Heart right ventricle (tissue), 16 donors: ENCODE measurements around the gene ASB2. TPM values are rescaled to one million over a fixed set of nuclear protein-coding genes. Genes with fewer than 3 reads are reported as not detected.

Experiments
- ATAC-seq, 8 donors: fragments of 200-7000 bp; cut with Tn5 transposase; one replicate each; pipeline ENCODE4 v1.9.1; 2020; ENCODE audit warnings: mild to moderate bottlenecking in 8 of 8, moderate library complexity in 8 of 8, moderate number of reproducible peaks in 1 of 8
- DNase-seq, 2 donors: peaks; one replicate each; pipeline ENCODE4 v3.0.0-alpha.2; 2020
- H3K27ac ChIP-seq, 10 donors: fragments of 200-600 bp; sonication (generic) in 2 of 10; one replicate each; pipeline versions ENCODE4 v1.5.0 to v1.8.0; 2020 to 2022; ENCODE audit warnings: mild to moderate bottlenecking in 3 of 10
- H3K27me3 ChIP-seq, 7 donors: fragments of 200-600 bp; one replicate each; pipeline ENCODE4 v1.8.0; 2021 to 2022; ENCODE audit warnings: mild to moderate bottlenecking in 2 of 7
- H3K36me3 ChIP-seq, 9 donors: fragments of 200-600 bp; sonication (generic) in 1 of 9; one replicate each; pipeline versions ENCODE4 v1.5.0 to v1.8.0; 2020 to 2022; ENCODE audit warnings: mild to moderate bottlenecking in 2 of 9
- H3K4me1 ChIP-seq, 9 donors: fragments of 200-600 bp; sonication (generic) in 1 of 9; one replicate each; pipeline versions ENCODE4 v1.5.0 to v1.8.0; 2020 to 2022; ENCODE audit warnings: mild to moderate bottlenecking in 4 of 9
- H3K4me3 ChIP-seq, 10 donors: fragments of 200-600 bp; sonication (generic) in 2 of 10; one replicate each; pipeline versions ENCODE4 v1.5.0 to v1.8.0; 2020 to 2022; ENCODE audit warnings: mild to moderate bottlenecking in 7 of 10, moderate library complexity in 2 of 10
- H3K9me3 ChIP-seq, 11 donors: fragments of 200-600 bp in 10 of 11; sonication (generic) in 2 of 11; one replicate each; pipeline versions ENCODE4 v1.5.0 to v1.8.0; 2013 to 2022; ENCODE audit warnings: mild to moderate bottlenecking in 2 of 11, control low read depth in 1 of 11, moderate library complexity in 1 of 11
- WGBS, 2 donors: extraction: QIAGEN DNeasy Blood & Tissue Kit; methylation state at CpG; one replicate each; pipeline ENCODE4 v1.1.7; 2013; ENCODE audit warnings: inconsistent platforms in 1 of 2; 5-methylcytosine and 5-hydroxymethylcytosine counted together
- intact Hi-C, 10 donors: fragments of 100-400 bp; cut with DNase I; formaldehyde crosslinking; loops; one replicate each; pipeline versions ENCODE4 v1.11.1 to v1.14.2; 2022
- polyA plus RNA-seq, 2 donors: library from polyadenylated mRNA; stranded (reverse); fragments of 200-250 nt; gene quantifications; one replicate each; pipeline ENCODE4 v1.2.3, GENCODE V29; 2013
- total RNA-seq, 10 donors: library from RNA; stranded (reverse); fragmentation: NEBNext Ultra II Directional in 3 of 10; extraction: Animal tissue kit (Norgen Biotek cat#: 25700) in 3 of 10; gene quantifications; one replicate each; pipeline versions ENCODE4 v1.2.1 to v1.2.4, GENCODE V29; 2021 to 2023
- TF ChIP-seq, protein P1 (sequence below), 9 donors: fragments of 200-600 bp; sonication (generic) in 2 of 9; IDR thresholded peaks; one replicate each; pipeline versions ENCODE4 v1.5.0 to v1.8.0; 2021 to 2022; ENCODE audit warnings: antibody characterized with exemption in 9 of 9, mild to moderate bottlenecking in 5 of 9, moderate library complexity in 1 of 9
- donor health status: Arrhythmogenic right ventricular cardiomyopathy.
- donor health status: ischemic (EF 13 %, LVEDD 7.1; RV severe dilation, severe dysfunction).
- donor health status: healthy with polysubstance abuse.
- donor health status: DM: no; HTN: yes; CAD: no.
- donor health status: DM: no; HTN: no; CAD: no.
- donor health status: ischemic (EF 25% LVEDD 6.9; RV normal size, moderate dysfunction).
- donor health status: ischemic (EF 25% LVEDD 5.7; RV mildly dilated, moderate dysfunction).
- donor health status: healthy.
- donor health status: DM: yes; HTN: yes; CAD: no.
- donor health status: Ischemic cardiomyopathy.
- donor health status: ischemic (EF 35%, LVEDD 5.7; RV mildly dilated, moderate dysfunction).
- donor health status: nonischemic (EF 11% LVEDD 7.7; RV severe dilation, severe dysfunction).
- donor health status: DM: yes; HTN: yes; CAD: no.
- donor health status: PGD.
- donor health status: ischemic (EF 29% LVEDD 5.4; RV normal size, mild dysfunction).
- donor health status: nonischemic (EF 23%, LVEDD 6.1; RV moderate dilation, normal function).

ASB2 gene
- total and polyA plus RNA-seq, 12 donors, result 19.6 to 374 (median 168) TPM

GRCh38 chr14:93897476-93897845 is 78.9 kb downstream of the ASB2 start:
- Histone ChIP-seq H3K9me3 (no peaks in the 10 kb centered on the region), H3K4me1 (peaks cover 0 to 8% (median 0%) of the 10 kb centered on the region in 9 donors), H3K4me3 (no peak overlapping the region), H3K27ac (no peak overlapping the region), H3K27me3 (peaks cover 0 to 3% (median 0%) of the 10 kb centered on the region in 7 donors), H3K36me3 (no peaks in the 10 kb centered on the region)
- TF ChIP-seq, protein P1, sequence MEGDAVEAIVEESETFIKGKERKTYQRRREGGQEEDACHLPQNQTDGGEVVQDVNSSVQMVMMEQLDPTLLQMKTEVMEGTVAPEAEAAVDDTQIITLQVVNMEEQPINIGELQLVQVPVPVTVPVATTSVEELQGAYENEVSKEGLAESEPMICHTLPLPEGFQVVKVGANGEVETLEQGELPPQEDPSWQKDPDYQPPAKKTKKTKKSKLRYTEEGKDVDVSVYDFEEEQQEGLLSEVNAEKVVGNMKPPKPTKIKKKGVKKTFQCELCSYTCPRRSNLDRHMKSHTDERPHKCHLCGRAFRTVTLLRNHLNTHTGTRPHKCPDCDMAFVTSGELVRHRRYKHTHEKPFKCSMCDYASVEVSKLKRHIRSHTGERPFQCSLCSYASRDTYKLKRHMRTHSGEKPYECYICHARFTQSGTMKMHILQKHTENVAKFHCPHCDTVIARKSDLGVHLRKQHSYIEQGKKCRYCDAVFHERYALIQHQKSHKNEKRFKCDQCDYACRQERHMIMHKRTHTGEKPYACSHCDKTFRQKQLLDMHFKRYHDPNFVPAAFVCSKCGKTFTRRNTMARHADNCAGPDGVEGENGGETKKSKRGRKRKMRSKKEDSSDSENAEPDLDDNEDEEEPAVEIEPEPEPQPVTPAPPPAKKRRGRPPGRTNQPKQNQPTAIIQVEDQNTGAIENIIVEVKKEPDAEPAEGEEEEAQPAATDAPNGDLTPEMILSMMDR (IDR thresholded peaks at IDR 0.05), result no peak
- DNase-seq (no peak), ATAC-seq (no peak)
- intact Hi-C loops, result loop anchor here in 3 of 10 donors (5.0 to 10.0 kb wide), 3 partner anchors 63 to 243 kb away; no protein-coding TSS in a partner anchor
- WGBS, 2 donors, result 87 to 90% methylated on average over 5 of the region's 5 CpGs

DNA sequence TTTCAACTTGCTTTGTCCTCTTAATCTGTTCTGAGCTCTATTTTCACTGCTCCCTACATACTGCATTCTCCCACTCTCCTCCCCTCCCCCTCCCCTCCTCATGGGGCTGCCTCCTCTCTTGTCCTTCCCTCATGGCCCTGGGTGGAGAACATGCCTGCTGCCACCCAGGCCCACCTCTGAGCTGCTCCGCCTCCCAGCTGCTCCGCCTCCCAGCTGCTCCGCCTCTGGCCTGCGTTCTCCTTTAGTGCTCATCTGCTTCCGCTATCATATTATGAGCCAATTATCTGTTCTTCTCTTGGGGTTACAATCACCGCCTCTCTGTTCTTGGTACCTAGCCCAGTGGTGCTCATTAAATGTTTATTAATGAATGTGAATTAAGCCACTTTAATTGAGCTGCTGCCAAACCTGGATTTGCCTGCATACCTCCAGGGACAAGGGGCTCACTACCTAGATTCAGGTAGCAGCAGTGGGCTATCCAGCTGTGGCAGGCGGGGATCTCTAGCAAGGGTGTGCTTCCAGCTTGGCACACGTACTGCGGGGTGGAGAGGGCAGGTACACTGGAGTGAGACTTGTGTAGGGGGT is 81.3 kb downstream of the ASB2 start:
- DNase-seq (no peak), ATAC-seq (no peak)
- H3K4me3 ChIP-seq, result no peak overlapping the region
- no peak overlapping the region for H3K27ac ChIP-seq
- WGBS, 2 donors, result 87 to 91% methylated on average over 9 of the region's 9 CpGs
- intact Hi-C loops, result loop anchor here in 3 of 10 donors (5.0 to 10.0 kb wide), 3 partner anchors 60 to 240 kb away; no protein-coding TSS in a partner anchor
- no peaks in the 10 kb centered on the region for H3K9me3 ChIP-seq
- H3K36me3 ChIP-seq, result no peaks in the 10 kb centered on the region
- peaks cover 0 to 14% (median 4%) of the 10 kb centered on the region in 7 donors for H3K27me3 ChIP-seq
- peaks cover 0 to 8% (median 0%) of the 10 kb centered on the region in 9 donors for H3K4me1 ChIP-seq
- TF ChIP-seq, protein P1 (IDR thresholded peaks at IDR 0.05), result no peak

GRCh38 chr14:93893661-93894261 is 82.6 kb downstream of the ASB2 start:
- peaks cover 0 to 8% (median 0%) of the 10 kb centered on the region in 9 donors for H3K4me1 ChIP-seq
- no peak for DNase-seq
- peaks cover 0 to 18% (median 8%) of the 10 kb centered on the region in 7 donors for H3K27me3 ChIP-seq
- H3K36me3 ChIP-seq, result no peaks in the 10 kb centered on the region
- peak in 2 of 8 donors; percentile 18 to 35 for ATAC-seq
- H3K9me3 ChIP-seq, result no peaks in the 10 kb centered on the region
- WGBS, 2 donors, result 54 to 66% methylated on average over 12 of the region's 12 CpGs
- intact Hi-C loops, result loop anchor here in 9 of 10 donors (1.0 to 10.0 kb wide), 7 partner anchors 59 to 239 kb away; partner anchors contain the start of gene PRIMA1 (in 1 of the 9)
- H3K4me3 ChIP-seq, result no peak overlapping the region
- TF ChIP-seq, protein P1 (IDR thresholded peaks at IDR 0.05), result no peak
- no peak overlapping the region for H3K27ac ChIP-seq

DNA sequence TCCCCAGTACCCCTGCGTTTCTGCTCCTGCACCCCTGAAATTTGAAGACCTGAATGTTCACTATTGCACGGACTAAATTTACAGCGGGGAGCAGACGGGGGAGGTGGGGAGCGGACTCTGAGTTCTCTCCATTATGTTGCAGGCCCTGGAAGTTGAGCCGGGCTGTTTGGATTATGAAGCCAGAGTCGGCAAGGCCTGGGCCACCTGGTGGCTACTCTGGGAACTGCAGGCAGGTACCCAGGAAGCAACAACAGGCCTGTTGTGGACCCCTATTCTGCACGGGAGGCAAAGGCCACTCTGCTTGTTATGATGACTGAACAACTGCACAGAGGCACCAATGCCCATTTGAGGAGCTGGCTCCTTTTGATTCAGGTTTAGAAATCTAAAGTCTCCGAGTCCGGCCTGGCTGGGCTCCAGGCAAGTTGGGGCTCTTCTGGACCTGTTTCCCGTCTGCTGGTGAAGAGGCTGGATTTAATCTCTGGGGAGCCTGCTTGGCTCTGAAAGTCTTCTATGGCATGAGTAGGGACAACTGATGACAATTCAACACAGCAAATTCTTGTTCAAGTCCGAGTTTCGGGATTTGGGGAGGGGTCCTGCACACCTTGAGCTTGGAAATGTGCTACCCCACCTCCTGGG is 83.3 kb downstream of the ASB2 start:
- ATAC-seq (peak in 7 of 8 donors; percentile 49 to 77 (median 66)), DNase-seq (peak; percentile 62 to 72)
- no peak overlapping the region for H3K27ac ChIP-seq
- TF ChIP-seq, protein P1 (IDR thresholded peaks at IDR 0.05), result peak; percentile 93 to 99 (median 97)
- no peaks in the 10 kb centered on the region for H3K36me3 ChIP-seq
- peaks cover 0 to 8% (median 0%) of the 10 kb centered on the region in 9 donors for H3K4me1 ChIP-seq
- intact Hi-C loops, result loop anchor here in 9 of 10 donors (1.0 to 10.0 kb wide), 7 partner anchors 58 to 238 kb away; partner anchors contain the start of gene PRIMA1 (in 1 of the 9)
- 28 to 33% methylated on average over 13 of the region's 13 CpGs for WGBS, 2 donors
- H3K9me3 ChIP-seq, result no peaks in the 10 kb centered on the region
- H3K4me3 ChIP-seq, result no peak overlapping the region
- H3K27me3 ChIP-seq, result peaks cover 0 to 24% (median 9%) of the 10 kb centered on the region in 7 donors
